Measurements from ENCODE around the gene CHRND.

The CHRND gene

GRCh38 chr2:232495292-232495691 is 30.7 kb upstream of the CHRND start:
- H3K27ac ChIP-seq: no peak overlapping the region
- no peak for TF ChIP-seq ZFX (IDR thresholded peaks at IDR 0.05; ENCODE audit: borderline replicate concordance)
- no peak for TF ChIP-seq CTCF (IDR thresholded peaks at IDR 0.05)

DNA sequence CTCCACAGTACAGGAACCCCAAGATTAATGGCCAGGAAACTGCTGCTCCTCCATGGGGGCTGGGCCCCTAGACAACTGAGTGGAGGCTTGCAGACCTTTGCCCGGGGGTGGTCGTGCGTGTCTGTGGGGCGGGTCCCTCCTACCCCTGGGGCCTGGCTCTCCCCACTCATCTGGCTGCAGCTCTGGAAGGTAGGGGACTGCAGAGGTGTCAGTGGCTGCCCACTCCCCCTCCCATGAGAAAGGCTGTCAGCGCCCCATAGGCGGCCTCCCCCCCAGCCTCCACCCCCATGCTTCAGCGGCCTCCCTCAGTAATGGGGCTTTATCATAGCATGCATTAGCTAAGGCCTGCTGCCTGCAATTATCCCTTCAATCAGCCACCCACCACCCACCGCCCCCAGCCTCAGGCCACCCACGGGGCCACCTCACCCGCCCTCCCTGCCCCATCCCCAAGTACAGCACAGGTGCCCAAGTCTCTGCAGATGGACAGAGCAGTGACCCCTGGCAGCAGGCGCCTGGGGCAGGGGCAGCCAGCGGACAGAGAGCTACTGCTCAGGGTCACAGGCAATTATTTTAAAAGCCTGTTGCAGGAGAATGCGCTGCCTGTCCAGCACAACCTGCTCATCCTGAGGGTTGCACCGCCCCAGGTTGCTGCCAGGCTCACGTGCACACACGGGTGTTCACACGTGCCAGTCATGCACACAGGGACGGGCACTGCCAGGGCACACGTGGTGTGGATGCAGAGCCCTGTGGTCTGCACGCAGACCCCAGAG is 29.3 kb upstream of the CHRND start:
- TF ChIP-seq ZFX (IDR thresholded peaks at IDR 0.05; ENCODE audit: borderline replicate concordance) (no peak), CTCF (IDR thresholded peaks at IDR 0.05) (no peak)
- H3K27ac ChIP-seq: no peak overlapping the region

- H3K27ac ChIP-seq: no peak overlapping the region
- TF ChIP-seq CTCF (IDR thresholded peaks at IDR 0.05): no peak
- no peak for TF ChIP-seq ZFX (IDR thresholded peaks at IDR 0.05; ENCODE audit: borderline replicate concordance)
These were observed 28.6 kb upstream of the CHRND start for GRCh38 chr2:232497348-232497747.

DNA sequence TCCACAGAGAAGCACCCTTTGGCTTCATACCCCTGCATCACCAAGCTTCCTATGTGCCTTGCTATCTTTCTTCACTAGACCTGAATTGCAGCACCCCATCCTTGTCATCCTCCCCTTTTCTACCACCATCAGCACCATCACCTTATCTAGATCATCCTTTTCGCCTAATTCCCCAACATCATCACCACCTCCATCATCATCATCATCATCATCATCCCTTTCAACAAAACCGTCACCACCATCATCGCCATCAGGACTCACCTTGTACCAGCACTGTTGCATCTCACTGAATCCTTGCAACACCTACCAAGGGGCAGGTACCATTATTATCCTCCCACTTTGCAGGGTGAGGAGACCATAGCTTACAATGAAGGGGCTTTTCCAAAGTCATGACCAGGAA is 27.5 kb upstream of the CHRND start:
- TF ChIP-seq ZFX (IDR thresholded peaks at IDR 0.05; ENCODE audit: borderline replicate concordance) (no peak), CTCF (IDR thresholded peaks at IDR 0.05) (no peak)
- no peak overlapping the region for H3K27ac ChIP-seq

- H3K27ac ChIP-seq: no peak overlapping the region
- no peak for TF ChIP-seq ZFX (IDR thresholded peaks at IDR 0.05; ENCODE audit: borderline replicate concordance)
These were observed 24.6 kb upstream of the CHRND start for GRCh38 chr2:232501331-232501771.

- no peak overlapping the region for H3K27ac ChIP-seq
- no peak for TF ChIP-seq CTCF (IDR thresholded peaks at IDR 0.05)
- TF ChIP-seq ZFX (IDR thresholded peaks at IDR 0.05; ENCODE audit: borderline replicate concordance): no peak
These were observed 24.1 kb upstream of the CHRND start for GRCh38 chr2:232501794-232502390.

DNA sequence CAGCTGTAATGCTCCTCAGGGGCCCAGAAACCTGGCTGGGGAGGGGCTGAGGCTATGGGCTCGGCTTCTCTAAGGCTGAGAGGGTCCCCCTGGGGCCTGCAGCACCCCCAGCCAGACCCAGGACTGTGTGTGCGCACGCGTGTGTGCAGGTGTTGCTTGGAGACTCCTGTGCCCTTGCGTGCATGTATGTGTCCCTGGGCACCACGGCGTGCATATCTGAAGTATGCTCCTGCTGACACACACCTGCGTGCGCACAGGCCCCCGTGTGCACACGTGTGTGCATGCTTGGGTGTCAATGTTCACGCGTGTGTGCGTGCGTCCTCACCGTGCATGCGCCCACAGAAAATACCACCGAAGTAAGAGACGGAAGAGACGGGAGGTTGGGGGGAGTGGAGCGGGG is 23.4 kb upstream of the CHRND start:
- TF ChIP-seq ZFX (IDR thresholded peaks at IDR 0.05; ENCODE audit: borderline replicate concordance) (no peak), CTCF (IDR thresholded peaks at IDR 0.05) (no peak)
- no peak overlapping the region for H3K27ac ChIP-seq
